Stimulated activated CD8-positive, alpha-beta memory T cell treated with anti-CD3 and anti-CD28 coated beads, Interleukin-12 subunit alpha, Interleukin-12 subunit beta, amount 100 ng/mL, for 24 hours (primary cell): ENCODE results near the gene NDUFB11.

Experiments used
- DNase-seq: peaks from one replicate; pipeline ENCODE4 v3.0.0-alpha.2; 2020; ENCODE audit errors: extremely low read depth

NDUFB11 gene

DNA sequence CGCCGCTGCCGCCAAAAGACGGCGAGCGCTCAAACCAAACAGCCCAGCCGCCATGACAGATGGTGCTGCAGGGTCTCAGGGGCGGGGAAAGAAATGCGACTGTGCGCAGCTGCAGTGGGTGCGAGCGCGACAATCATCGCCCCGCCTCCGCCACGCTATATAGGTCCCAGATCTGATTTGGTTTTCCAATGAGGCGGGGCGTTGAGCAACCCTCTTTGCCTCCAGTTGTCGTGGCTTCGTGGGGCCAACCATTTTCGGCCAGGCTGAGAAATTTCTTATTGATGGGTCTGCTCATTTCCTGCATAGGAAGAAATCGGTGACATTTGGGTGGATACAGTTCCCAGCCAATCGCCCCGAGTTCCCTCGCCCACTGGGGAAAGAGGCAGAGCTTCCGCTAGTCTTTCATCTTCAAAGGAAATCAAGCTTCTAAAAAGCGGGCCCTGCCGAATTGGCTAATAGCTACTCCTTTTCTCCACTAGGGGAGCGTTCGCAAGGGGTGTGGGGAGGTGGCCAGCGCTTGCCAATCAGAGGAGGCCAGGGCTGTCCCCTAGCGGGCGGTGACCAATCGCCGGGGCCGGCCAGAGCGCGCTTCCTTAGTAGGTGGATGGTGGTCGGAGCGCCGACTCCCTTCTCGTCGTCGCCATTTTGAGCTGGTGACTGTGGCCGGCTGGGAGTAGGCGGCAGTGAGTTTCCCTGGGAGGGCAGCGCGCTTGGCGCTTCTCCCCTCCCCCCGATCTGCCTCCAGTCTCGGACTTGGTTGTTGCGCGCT, at the start of gene NDUFB11, which contains the start of gene RBM10:
TSS of gene NDUFB11 (minus strand) at position 77 of the 769 bp plus-strand sequence. CDS start at position 54, 23 bp downstream.
TSS of gene RBM10 (plus strand) at position 596 of the 769 bp plus-strand sequence. CDS start 2,261 bp downstream, outside the sequence.
- peak; percentile 75 for DNase-seq

DNA sequence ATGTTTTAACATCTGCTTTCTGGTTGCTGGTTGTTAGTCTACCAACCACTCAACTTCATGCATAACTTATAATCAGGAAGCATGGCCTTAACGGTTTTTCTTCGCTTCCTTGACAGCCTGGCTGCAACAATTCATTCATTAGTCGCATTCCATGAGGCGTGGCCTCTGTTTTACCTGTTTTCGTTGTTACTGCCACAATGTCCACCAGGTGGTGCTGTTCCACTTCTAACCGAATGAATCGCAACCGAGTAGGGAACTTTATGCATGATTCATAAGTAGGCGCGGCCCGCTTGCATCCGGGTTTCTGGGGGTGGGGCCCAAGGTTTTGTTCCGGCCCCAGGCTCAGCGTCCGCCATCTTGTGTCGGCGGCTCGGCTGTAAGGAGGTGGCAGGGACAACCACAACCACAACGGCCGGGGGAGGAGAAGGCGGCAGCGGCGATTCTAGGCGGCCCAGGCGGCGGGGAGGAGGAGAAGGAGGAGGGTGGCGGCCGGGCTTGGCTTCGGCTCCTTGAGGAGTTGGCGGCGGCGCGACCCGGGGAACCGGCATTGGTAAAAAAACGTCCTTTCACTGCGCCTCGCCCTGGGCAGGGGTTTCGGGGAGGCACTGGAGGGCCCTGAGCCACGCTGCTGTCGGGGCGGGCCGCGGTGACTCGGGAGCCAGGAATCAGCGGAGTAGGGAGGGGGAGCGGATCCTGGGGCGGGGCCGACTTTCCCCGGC, 49.1 kb upstream of the NDUFB11 start, which contains the start of gene UBA1:
TSS of gene UBA1 (plus strand) at position 355 of the 719 bp plus-strand sequence. CDS start 4,974 bp downstream, outside the sequence.
- DNase-seq = peak; percentile 73

DNA sequence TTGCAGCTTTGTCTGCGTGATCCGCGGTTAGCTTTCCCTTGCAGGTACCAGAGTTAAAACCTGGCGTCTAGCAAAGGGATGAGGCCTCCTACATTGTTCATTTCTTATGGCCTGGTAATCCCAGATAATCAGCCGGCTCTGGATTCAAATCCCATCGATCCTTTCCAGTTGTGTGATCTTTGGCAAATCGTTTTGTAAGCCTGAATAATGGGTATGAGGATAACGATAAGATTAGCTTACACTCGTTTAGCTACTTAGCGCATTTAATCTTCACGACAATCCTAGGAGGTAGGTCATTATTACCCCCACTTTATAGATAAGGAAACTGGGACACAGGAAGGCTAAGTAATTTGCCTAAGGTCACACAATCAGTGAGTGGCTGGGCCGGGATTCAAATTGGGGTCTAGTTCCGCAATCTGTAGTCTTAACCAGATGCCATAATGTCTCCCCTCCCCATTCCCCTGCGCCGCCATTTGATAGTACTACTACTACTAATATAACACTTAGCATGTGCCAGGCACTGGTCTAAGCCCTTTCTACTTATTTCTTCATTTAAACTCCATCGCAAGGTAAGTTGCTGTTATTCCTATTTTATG, 47.4 kb upstream of the NDUFB11 start:
- no peak for DNase-seq

DNA sequence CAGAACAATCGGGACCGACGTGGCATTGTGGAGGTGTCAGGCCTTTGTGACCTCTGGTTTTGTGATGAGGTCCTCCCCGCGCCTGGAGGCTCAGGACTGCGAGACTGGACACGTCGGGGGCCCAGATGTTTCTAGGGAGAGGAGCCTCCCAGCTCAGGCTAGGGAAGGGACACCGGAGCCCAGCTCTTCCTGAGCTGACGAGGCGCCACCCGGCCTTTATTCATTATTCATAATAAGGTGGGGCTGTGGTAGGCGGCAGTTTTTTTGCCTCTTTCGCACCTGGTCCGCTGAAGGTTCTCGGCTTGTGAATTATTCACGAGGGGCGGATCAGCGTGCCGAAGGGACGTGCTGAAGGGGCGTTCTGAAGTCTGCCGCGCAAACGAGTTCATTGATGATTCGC, 46.8 kb upstream of the NDUFB11 start:
- DNase-seq = peak; percentile 17

DNA sequence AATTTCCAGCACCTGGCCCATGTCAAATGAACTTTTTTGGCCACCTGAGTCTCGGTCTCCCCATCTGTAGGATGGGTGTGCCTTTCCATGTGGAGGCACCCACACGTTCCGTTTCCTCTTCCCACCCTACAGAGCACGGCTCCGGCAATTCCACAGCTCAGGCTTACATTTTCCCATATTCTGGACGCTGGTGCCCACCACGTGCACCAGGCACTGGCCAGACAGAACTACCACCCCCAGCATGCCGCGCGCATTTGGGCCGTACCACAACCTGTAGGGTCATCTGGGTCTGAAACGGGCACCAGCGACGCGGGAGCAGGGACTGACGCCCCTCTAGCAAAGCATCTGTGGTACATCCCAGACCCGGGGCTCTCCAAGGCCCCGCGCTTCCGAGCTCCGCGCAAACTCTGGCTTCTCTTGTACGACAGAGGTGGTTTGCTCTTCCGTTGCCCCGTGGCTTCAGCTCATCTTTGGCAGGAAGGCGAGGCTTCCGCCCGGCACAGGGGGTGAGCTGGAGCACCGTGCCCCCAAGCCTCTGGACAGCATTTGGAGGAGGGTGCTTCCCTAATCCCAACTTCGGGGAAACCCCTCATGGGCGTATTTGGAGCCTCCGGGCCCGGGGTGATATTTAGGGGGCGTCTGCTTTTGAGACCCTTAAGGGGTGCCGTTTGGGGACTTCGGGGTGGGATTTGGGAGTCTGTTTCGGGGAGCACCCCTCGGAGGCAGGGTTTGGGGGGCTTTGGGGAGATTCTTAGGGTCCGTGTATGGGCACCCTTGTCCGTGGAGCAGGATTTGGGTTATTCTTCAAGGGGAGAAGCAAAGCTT, 46.2 kb upstream of the NDUFB11 start:
- DNase-seq = peak; percentile 60

DNA sequence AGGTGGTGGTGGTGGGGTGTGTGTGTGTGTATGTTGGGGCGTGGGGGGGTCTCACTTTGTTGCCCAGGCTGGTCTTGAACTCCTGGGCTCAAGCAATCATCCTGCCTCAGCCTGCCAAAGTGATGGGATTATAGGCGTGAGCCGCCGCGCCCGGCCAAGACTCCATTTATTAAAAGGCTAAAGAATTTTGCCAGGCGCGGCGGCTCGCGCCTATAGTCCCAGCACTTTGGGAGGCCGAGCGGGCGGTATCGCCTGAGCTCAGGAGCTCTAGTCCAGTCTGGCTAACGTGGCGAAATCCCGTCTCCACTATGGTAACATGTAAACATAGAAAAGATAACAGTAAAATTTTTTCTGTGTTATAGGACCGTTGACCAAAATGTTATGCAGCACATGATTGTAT, 45.4 kb upstream of the NDUFB11 start:
- DNase-seq = no peak

DNA sequence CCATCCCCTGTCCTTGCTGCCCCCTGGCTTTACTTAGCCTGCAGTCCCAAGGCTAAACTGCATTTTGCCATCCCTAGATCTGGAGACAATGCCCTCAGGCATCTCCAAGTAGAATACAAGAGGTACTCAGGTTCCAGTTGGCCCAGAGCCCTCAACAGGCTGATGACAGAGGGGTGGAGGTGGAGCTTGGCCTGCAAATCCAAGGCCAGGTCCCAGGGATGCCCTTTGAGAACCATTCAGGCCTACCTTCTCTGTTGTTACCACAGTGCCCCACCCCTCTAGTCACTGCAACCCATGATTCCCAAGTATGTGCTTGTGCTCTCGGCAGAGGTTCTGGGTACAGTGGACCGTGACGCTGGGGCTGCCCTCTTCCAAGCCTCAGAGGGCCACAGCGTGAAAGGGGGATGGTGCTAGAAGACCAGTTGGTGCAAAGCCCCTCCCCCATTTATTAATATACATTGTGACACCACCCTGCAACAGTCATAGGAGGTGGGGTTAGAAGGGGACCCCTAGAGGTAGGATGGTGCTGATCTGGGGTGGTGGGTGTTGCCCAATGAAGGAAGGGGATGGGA, 42.7 kb upstream of the NDUFB11 start:
- DNase-seq = no peak

DNA sequence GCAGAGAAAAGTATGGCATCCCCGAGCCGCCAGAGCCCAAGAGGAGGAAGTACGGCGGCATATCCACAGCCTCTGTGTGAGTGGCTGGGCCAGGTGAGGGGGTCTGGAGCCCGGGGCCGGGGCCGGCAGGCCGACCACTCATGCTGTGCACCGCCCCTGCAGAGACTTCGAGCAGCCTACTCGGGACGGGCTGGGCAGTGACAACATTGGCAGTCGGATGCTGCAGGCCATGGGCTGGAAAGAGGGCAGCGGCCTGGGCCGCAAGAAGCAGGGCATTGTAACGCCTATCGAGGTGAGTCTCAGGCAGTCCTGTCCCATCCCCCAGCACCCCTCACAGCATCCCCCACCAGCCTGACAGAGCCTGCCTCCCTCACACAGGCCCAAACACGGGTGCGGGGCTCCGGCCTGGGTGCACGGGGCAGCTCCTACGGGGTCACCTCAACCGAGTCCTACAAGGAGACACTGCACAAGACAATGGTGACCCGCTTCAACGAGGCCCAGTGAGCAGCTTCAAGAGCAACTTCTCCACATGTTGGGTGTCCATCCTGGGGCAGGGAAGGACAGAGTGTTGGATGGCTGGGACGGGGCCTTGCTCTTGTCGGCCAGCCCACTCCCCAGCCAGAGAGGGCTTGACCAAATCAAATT, 41.7 kb upstream of the NDUFB11 start:
- no peak for DNase-seq

DNA sequence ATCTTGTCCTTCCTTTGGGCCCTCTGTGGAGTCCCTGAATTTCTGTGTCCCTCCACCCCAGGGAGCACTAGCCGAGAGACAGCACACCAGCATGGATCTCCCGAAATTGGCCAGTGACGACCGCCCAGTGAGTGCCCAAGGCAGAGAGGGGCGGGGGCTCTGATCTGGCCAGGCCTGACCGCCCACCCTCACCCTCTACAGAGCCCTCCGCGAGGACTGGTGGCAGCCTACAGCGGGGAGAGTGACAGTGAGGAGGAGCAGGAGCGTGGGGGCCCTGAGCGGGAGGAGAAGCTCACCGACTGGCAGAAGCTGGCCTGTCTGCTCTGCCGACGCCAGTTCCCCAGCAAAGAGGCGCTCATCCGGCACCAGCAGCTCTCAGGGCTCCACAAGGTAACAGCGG, 40.7 kb upstream of the NDUFB11 start:
- no peak for DNase-seq

DNA sequence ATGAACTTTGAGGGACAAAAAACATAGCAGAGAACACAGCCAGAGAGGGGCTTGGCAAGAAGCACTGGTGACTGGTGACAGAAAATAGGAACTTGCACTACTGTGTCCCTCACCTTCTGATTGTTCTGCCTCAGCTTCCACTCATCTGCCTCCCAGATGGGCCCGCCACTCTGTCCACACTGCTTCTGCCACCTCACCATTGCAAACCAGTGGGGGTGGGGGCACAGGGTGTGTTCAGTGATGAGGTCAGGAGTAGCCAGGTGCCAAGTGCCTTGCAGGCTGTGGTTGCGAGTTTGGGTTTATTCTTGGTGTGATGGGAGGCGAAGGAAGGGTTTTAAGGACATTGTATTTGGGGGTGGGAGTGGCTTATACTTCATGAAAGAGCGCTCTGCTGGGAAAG, 40.0 kb upstream of the NDUFB11 start:
- no peak for DNase-seq

DNA sequence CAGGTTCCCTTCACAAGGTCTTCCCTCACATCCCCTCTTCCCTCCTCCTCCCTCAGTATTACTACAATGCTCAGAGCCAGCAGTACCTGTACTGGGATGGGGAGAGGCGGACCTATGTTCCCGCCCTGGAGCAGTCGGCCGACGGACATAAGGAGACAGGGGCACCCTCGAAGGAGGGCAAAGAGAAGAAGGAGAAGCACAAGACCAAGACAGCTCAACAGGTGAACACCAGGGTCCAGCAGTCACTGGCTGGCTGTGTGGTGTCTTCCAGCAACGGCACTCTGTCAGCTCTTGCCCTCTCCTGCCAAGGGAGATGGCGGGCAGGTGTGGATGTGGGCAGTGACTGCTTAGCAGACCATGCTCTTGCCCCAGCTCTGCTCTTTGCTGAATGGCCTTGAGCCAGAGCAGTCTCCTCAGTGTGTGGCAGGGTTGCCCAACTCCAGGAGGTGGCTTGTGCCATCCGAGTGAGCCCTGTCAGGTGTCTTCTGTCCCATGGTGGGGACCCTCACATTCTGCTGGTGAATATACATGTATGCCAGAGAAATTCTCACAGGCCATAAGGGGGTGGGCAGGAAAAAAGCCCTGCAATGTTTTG, 37.7 kb upstream of the NDUFB11 start:
- no peak for DNase-seq

DNA sequence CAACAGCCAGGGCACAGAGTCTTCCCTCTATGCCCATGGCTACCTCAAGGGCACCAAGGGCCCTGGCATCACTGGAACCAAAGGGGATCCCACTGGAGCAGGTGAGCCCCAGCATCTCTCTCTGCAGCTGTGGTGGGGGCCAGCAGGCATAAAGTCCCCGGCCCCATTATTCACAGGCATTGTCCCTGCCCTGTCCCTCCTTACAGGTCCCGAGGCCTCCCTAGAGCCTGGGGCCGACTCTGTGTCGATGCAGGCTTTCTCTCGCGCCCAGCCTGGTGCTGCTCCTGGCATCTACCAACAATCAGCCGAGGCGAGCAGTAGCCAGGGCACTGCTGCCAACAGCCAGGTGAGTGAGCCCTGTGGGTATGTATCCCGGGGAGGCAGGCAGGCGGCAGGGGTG, 36.8 kb upstream of the NDUFB11 start:
- no peak for DNase-seq

DNA sequence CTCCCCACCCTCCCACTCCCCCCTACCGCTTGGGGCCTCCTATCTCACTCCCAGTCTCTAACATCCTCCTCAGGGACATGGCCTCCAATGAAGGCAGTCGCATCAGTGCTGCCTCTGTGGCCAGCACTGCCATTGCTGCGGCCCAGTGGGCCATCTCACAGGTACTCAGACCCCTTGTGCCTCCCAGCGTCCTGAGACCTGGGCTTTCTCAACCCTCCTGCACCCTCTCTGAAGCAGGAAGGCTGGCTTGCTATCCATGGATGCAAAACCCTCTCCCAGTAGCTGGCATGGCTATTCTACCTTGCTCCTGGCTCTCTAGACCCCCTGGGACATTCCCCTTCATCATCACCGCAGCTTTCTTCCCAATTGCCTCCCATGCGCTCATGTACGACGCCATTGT, 35.8 kb upstream of the NDUFB11 start:
- no peak for DNase-seq

DNA sequence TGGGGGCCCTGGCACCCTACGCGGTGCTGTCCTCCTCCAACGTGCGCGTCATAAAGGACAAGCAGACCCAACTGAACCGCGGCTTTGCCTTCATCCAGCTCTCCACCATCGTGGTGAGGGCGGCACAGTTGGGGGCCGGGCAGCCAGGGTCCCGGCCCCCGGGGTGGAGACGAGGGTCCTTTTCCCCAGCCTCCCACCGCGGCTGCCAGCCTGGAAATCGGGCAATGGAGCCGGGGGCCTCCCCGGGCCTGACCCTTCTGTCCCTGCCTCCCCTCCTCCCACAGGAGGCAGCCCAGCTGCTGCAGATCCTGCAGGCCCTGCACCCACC, 35.4 kb upstream of the NDUFB11 start:
- DNase-seq = no peak

DNA sequence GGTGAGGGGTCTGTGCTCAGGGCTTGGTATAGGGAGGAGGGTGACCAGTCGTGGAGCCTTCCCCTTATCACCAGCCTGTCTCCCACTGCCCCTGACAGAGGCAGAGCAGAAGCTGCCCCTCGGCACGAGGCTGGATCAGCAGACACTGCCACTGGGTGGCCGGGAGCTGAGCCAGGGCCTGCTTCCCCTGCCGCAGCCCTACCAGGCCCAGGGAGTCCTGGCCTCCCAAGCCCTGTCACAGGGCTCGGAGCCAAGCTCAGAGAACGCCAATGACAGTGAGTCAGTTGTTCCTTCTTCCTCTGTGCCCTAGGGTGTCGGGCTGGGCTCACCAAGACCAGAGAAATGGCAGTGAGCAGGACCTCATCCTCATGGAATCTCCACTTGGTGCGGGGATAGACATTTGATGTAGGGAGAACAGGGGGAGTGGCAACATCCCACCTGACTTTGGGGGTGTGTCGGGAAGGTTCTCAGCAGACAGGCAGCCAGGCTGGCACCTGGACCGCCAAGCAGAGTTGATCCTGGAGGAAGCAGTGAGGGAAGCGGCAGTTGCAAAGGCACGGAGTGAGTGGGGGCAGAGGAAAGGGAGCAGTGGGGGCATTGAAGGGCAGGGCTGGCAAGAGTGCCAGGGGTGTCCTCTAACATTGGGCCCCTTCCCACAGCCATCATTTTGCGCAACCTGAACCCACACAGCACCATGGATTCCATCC, 34.9 kb upstream of the NDUFB11 start:
- no peak for DNase-seq

DNA sequence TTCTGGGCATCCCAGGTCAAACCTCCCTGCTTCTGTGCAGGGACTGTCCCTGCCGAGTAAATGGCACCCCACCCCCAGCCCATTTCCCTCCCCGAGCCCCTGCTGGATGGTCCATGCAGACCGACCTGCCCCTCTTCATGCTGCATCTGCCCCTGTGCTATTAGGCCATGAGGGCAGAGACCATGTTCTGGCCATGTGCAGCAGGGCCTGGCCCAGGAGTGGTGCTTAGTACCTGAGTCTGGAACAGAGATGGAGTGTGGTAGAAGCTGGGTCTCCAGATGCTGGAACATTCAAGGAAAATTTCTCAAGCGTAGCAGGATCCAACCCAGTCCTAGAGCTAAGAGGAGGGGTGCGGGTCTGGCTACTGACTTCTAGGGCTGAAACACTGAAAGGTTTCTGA, 33.8 kb upstream of the NDUFB11 start:
- no peak for DNase-seq

DNA sequence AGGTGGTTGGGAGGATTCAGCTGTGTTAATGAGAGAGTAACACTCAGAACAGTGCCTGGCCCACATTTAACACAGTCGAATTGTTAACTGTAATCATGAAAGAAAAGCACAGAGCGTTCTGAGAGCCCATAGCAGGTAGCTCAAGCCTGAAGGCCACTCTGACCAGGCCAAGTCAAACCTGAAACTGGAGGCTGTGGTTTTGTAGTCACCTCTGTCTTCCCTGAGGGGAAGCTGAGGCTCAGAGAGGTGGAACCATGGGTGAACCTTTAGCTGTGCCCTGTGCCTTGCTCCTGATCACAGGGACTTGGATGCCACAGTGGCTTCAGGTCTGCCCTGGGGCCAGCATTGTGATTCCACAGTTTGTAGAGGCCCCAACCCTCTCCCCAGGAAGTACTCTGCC, 32.6 kb upstream of the NDUFB11 start:
- no peak for DNase-seq

DNA sequence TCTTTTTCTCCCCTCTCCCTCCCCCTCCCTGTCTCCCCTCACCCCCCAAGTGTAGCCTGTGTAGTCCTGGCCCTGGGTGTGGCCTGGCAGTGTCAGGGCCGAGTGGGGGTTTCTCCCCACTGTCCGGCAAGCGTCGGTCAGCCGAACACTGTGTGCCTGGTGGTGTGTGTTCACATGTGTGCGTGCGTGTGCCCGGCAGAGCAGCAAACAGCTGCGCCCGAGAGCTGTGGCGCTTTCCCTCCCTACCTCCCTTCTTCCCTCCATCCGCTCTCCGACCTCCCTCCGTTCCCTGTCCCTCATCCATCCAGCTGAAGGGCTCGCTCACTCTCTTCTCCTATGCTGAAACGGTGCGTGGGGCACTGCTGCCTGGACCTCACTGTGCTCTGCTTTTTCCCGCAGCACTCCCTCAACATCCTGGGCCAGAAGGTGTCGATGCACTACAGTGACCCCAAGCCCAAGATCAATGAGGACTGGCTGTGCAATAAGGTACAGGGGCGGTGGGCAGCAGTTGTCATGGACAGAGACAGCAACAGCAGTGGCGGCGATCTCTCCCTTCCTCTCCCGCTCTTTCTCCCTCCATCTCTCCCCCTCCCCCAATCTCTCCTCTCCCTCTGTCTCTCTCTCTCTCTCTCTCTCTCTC, 31.7 kb upstream of the NDUFB11 start:
- DNase-seq = no peak

DNA sequence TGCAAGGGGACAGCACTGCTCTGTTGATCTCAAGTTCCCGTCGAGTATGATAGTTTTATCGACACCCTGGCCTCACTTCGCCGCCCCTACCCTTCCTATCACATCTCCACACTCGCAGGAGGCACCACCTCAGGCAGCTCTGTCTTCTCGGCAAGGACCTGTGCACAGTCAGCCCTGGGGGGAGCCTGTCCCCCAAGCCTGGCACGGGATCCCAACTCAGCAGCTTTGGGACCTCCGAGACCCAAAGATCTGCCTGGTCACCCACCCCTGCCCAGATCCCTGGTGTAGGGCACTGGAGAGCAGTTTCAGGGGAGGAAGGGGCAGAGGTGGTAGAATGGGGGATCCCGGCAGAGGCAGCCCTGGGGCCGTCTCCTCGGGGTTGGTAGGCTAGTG, 31.1 kb upstream of the NDUFB11 start:
- DNase-seq = no peak
